HG03571 (cell line): ENCODE results near the gene SLC16A3.

ENCODE experiments used
- ATAC-seq: cut with Tn5 transposase; IDR thresholded peaks from one replicate; pipeline ENCODE4 v1.9.1; 2021; ENCODE audit not compliant: unreplicated experiment

Gene SLC16A3

DNA sequence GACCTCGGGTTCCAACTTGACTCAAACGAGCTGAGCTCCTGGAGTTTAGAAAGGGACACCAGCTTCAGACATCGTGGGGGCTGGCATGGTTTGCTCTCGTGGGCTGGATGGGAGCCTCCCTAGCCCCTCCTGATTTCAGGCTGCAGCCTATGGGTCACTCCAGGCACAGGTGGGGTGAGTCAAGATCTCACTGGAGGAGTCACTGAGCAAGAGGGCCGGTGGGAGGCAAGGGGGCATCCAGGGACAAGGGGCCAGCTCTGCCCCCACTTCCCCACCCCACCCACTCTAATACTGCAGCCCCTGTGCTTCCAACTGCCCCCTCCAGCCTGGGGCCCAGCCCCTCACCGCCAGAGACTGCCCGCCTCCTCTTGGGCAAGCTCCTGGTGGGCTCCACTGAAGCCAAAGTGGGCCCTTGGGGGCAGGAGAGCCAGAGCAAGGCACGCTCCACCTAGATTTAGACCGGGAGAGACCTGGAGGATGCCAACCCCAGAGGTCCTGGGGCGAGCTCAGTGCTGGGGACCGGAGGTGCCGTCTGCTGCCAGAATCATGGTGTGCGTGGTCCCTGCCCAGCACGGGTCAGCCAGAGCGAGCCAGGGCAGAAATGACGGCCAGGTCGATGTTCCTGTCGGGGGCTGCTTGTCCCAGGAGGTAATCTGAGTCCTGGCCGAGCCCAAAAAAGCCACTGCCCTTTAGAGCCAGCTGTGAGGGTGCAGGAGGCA lies 6.4 kb downstream of the SLC16A3 start:
- no peak for ATAC-seq

DNA sequence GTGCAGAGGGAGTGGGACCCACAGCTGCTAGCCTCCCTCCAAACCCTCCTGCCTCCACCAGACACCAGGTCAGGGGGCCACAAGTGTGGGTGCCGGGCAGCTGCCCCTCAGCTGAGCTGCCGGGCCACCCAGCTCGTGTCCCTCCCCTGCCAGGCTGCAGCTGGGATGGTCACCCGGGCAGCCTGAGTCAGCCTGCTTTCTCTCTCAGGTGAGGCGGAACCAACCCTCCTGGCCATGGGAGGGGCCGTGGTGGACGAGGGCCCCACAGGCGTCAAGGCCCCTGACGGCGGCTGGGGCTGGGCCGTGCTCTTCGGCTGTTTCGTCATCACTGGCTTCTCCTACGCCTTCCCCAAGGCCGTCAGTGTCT lies 6.9 kb downstream of the SLC16A3 start:
- no peak for ATAC-seq

DNA sequence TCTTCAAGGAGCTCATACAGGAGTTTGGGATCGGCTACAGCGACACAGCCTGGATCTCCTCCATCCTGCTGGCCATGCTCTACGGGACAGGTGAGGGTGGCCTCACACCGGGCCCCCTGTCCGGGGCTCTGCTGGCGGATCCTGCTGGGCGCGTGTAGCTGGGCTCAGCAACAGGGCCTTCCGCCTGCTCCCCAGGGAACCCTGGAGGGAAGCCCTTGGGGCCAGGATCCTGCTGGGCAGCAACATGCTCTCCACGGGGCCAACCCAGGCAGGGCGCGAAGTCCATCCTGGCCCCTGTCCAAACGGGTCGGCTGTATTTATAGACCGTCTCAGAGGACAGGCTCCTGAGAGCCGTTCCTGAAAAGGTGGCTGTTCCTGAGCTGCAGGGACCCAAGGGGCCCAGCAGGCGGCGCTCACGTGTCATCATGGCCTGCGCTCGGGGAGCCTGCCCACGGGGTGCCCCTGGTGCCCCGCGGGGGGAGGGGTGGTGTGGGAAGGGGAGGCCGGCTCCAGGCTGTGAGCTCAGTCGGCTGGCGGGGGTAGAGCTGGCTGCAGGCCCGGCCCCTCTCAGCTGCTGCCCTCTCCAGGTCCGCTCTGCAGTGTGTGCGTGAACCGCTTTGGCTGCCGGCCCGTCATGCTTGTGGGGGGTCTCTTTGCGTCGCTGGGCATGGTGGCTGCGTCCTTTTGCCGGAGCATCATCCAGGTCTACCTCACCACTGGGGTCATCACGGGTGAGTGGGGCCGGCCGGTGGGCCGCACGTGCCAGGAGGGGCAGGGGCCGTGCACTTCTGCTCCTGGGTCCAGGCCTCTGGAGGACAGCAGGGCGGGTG lies 7.5 kb downstream of the SLC16A3 start:
- ATAC-seq: no peak

DNA sequence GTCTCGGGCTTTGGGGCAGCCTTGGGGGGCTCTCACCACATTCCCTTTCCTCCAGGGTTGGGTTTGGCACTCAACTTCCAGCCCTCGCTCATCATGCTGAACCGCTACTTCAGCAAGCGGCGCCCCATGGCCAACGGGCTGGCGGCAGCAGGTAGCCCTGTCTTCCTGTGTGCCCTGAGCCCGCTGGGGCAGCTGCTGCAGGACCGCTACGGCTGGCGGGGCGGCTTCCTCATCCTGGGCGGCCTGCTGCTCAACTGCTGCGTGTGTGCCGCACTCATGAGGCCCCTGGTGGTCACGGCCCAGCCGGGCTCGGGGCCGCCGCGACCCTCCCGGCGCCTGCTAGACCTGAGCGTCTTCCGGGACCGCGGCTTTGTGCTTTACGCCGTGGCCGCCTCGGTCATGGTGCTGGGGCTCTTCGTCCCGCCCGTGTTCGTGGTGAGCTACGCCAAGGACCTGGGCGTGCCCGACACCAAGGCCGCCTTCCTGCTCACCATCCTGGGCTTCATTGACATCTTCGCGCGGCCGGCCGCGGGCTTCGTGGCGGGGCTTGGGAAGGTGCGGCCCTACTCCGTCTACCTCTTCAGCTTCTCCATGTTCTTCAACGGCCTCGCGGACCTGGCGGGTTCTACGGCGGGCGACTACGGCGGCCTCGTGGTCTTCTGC lies 8.4 kb downstream of the SLC16A3 start:
- no peak for ATAC-seq

DNA sequence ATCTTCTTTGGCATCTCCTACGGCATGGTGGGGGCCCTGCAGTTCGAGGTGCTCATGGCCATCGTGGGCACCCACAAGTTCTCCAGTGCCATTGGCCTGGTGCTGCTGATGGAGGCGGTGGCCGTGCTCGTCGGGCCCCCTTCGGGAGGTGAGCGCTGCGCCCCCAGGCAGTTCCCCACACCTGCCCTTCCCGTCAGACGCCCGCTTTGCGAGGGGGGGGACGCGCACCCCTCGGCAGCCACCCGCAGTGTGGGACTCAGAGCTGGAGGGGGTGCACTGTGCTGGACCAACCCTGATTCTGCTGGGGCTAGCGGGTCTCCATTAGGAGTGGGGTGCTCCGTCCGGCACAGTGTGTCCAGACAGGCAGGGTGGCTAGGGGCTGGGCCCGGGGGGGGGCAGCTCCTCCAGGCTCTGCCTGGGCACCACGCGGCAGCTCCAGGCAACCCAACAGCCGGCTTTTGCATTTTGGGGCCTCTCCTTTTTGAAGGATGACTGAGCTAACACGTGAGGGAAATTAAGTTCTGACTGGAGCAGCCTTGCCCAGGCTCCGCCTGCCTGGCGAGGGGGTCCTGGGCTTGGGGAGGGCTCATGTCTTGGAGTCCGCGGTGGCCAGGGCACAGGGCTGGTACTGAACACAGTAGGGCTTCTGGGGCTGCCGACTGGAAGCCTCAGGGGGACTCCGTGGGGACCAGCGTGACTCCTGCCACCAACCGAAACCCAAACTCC lies 9.1 kb downstream of the SLC16A3 start:
- no peak for ATAC-seq

DNA sequence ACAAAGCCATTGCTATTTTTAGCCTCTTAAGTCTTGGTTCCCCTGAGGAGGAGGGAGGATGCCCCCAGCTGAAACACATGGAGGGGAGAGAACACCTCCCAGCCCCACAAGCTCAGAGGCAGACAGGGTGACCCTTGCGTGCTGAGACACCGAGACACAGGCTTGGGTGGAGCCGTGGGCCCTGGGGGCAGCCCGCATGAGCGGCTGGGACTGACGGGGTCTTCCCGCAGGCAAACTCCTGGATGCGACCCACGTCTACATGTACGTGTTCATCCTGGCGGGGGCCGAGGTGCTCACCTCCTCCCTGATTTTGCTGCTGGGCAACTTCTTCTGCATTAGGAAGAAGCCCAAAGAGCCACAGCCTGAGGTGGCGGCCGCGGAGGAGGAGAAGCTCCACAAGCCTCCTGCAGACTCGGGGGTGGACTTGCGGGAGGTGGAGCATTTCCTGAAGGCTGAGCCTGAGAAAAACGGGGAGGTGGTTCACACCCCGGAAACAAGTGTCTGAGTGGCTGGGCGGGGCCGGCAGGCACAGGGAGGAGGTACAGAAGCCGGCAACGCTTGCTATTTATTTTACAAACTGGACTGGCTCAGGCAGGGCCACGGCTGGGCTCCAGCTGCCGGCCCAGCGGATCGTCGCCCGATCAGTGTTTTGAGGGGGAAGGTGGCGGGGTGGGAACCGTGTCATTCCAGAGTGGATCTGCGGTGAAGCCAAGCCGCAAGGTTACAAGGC lies 9.8 kb downstream of the SLC16A3 start:
- no peak for ATAC-seq

DNA sequence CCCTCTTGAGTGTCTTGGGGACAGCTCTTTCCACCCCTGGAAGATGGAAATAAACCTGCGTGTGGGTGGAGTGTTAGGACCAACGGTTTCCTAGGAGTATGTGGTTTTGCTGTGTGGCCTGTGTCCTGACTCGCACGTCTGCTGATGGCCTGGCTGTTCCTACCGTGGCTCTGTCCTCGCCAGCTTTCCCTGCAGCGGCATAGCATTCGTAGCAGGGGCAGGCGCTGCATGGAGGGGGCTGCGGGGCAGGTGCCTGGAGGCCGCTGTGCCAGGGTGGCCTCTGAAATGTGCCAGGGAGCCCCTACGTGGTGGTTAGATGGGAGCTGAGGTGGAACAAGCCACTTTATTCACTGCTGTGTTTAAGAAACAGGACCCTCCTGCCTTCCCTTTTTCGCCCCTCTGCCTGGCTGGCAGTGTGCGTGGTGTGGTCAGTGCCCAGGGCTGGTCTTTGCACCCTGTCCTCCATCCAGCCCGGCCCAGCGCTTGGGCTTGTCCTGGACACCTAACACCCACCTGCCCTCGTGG lies 10.6 kb downstream of the SLC16A3 start:
- ATAC-seq: no peak

DNA sequence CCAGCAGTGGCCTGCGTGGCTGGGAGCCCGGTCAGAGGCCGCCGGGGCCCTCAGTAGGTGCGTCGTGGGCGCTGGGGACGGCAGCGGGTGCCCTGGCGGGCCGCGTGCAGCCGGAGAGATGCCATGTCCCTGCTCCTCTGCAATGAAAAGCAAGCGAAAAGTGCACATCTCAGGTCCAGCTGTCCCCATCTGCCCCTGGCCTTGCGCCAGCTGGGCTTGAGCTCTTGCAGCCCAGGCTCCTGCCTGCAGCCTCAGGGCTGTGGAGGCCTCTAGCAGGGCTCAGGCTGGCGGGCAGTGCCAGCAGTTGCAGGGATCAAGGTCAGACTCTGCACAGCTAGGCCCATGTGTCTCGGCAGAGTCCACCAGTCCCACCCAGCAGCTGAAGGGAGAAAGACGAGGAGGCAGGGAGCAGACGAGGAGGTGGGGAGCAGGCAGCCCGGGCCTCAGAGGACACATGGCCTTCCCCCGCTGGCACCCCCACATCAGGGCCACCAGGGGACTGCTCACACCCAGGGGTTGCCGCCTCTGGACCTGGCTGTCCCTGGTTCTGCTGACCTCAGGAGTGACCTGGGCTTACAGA lies 11.2 kb downstream of the SLC16A3 start:
- no peak for ATAC-seq

DNA sequence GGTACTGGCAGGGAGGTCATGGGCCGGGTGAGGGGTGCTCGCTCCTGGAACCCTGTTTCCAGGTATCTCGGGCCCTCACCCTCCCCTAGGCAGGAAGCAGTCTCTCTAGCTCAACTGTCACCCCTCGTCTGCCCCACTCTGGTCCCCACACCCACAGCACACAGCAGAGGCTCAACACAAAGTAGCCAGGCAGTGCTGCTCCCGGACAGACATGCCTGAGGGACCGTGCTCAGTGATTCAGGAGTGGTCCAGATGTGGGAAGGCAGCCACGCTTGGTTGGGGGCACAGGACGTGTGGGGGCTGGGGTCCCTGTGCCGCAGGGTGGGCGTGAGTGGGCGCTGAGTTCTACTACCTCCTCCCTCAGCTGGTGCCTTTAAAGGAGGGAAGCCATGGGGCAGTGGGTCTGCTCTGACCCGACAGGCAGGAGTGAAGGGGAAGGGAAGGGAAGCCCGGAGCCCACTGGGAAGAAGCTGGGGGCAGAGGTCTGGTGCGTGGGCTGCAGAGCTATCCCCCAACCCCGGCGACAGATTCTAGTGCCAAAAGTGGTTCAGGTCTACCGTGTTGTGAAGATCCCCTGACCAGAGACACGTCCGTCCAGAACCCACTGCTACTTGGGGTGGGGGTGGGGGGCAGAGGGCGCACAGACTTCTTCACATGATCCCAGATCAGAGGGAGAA lies 11.8 kb downstream of the SLC16A3 start:
- no peak for ATAC-seq

DNA sequence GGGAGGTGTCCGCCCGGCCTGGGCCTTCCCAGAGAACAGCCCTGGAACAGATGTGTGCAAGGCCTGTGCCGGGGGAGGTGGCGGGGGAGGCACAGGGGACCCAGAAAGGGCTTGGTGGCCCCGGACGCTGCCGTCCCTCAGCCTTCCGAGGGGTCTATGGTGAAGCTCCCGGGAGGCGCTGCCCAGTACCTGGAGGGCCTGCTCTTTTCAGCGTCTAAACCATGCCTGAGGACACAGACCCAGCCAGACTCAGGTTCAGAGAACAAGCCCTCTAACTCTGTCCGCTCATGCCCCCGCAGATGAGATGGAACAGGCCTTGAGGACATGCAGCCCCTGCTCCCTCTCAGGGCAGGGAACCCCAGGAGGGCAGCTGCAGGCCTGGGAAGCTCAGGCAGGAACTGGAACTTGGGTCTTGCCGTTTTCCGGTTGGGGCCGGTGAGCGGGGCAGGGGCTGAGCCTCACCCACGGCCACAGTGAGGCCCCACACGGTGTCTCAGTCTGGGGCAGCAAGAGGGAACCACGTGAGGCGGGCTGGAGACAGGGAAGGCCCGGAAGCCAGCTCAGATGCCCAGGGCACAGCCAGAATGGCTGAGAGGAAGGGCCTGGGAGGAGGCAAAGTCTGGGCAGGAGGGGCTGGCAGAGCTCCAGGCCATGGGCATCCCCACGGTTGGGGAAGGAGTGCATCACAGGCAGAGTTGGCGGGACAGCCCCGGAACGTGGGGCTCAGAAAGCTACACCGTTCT lies 12.5 kb downstream of the SLC16A3 start:
- ATAC-seq: no peak

DNA sequence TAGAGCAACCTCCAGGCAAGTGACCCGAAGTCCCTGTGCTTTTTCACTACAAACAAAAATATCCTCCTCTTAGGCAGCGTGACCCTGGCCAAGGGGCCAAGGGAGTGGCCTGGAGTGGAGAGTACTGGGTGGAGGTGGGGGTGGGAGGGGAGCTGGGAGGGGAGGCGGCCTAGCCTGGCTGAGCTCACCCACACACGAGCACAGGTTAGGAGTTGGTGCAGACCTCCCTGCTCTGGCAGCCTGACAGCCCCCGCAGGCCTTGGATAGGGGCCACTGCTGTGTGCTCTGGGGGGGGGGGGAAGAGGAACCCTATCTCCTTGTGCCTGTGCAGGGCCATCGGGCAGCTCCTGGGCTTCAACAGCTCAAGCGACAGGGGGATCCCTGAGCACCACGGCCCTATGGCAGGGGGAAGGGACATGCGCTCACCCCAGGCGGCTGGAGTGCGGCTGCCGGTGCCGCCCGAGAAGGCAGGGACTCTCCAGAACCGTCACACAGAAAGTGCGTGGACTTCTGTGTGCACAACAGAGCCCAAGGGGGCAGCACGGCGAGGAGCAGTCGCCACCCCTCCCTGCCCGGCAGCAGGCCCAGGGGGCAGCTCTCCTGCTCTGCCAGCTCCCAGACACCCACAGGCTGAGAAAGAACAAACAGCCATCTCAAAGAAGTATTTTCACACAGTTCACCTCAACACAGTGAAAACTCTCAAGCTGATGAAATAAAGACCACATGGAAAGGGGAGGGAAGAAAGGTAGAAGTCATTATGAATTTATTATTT lies 13.3 kb downstream of the SLC16A3 start:
- no peak for ATAC-seq

DNA sequence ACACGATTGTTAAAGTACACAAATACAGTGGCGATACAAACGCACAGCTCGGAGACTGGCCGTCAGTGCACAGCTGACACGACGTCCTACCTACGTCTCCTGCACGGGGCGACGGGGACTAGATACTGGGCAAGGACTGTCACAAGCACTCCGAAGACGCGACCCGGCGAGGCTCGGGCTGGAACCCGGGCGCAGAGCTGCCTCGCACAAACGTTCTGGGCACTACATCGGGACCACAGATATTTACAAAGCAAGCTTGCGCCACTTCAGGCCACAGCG lies 13.8 kb downstream of the SLC16A3 start:
- ATAC-seq: no peak

DNA sequence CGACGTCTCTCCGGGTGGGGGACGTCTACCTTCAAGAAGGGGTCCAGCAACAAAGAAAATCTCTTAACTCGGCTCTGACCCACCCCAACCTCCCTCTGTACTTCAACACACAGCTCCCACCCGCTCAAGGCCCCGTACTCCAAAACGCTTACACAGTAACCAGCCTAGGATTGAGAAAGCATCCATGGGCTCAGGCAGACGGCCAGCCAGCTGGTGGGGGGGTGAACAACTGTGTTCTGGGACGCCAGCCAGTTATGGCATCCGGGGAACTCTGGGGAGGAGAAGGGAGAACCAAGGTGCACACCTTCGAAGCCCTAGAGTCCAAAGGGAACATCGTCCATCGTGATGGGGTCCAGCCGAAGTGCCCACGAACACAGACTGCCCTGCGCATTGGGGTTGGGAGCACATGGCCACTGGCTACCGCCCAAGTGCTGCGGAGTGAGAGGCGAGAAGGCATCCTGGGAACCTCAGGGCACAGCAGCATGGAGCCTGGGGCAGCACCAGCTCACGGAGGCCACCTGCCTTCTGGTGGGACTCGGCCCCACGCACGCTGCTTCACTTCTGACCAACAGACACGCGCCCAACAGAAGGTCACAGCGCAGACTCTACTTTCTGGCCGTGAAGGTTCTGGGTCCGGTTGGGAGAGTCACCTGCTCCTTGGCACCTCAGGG lies 14.3 kb downstream of the SLC16A3 start:
- no peak for ATAC-seq

DNA sequence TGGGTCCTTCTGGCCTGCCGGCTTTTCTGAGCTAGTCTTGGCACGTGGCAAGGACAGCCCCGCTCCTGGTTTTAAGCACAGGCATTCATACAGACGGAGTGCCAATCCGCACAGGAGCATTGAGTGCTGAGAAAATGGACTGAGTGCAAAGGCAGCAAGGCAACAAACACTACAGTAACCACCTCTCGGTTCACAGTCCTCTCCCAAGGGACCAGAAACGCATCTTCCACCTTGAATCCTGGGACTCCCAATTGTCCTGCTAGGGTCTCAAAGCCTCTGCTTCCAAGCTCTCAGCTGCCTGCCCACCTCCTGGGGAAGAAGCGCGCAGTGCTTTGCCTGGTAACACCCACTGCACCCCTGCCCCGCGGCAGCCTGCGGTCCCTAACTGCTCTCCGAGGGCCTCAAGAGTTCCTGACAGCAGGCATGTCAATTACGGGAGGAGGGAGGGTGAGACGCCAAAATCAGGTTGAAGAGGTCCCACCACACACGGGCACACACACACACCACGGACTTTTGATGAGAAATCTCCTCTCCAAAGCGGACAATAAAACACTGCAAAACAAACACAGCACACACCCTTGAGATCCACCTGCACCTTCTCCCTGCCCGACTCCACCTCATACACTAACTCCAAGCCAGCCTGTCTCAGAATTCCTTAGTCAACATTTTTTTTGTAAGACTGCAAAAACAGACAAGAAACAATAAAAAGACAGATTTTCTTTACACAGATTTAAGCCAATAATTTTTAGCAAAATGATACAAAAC lies 15.0 kb downstream of the SLC16A3 start:
- no peak for ATAC-seq

DNA sequence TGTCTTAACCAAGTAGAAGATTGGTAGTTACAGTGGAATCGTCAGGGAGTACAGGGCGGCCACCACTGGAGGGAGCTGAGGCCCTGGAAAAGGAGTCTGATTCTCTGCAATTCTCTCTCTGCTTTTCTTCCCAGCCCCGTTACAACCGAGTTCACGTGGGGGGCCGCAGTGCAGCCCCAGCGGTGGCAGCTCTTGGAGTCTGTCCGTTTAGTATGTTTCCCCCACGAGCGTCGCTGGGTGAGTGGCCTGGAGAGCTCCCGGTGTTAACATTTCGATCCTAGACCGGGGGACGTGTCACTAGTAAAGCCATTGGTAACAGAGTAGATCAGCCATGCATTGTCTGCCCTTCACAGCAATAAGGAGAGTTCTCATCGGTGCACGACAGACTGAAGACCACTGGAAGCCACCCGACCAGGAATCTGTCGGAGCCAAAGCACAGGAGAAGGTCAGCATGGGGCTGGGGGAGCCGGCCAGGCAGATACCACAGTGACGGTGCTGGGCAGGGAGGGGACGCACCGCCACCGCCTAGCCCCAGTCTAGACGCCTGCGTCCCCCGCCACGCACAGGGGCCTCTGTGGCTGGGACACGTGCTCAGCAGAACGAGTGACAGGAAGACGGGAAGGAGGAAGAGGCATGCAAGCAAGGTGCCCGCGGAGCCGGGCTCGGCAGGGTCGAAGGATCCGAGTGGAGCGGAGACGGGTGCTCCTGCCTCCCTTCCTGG lies 15.7 kb downstream of the SLC16A3 start:
- ATAC-seq: no peak
